B cell (primary cell): ENCODE data around the gene ERVH48-1.
"Not testable (repeated sequence)": the region's sequence is repeated elsewhere in the genome, so short reads cannot be mapped to it uniquely, and the experiment has no call there.

Source experiments
- CTCF ChIP-seq: fragments of 200-600 bp; IDR thresholded peaks from one replicate; pipeline ENCODE4 v1.8.0; 2022; ENCODE audit warnings: antibody characterized with exemption, mild to moderate bottlenecking
- EZH2 ChIP-seq: IDR thresholded peaks from 2 replicates; pipeline ENCODE4 v1.6.1; 2012; ENCODE audit warnings: borderline replicate concordance, low read depth, mild to moderate bottlenecking, moderate library complexity, low read length; ENCODE audit not compliant: insufficient read depth, poor library complexity, severe bottlenecking

GRCh38 chr21:42958122-42958521, 32.7 kb upstream of the ERVH48-1 start:
- TF ChIP-seq CTCF, EZH2: not testable (repeated sequence)
